HG03108 (cell line): ENCODE data around the gene MIDN.

ENCODE experiments used
- ATAC-seq: cut with Tn5 transposase; IDR thresholded peaks from one replicate; pipeline ENCODE4 v1.9.1; 2021; ENCODE audit warnings: moderate library complexity; ENCODE audit not compliant: unreplicated experiment

MIDN gene

GRCh38 chr19:1257475-1258162, 9.2 kb downstream of the MIDN start:
- ATAC-seq: no peak

GRCh38 chr19:1258163-1258492, 9.7 kb downstream of the MIDN start:
- ATAC-seq: no peak

- ATAC-seq: no peak
Measured at GRCh38 chr19:1258707-1259205, 10.4 kb downstream of the MIDN start.

- ATAC-seq: peak; percentile 22
Measured at GRCh38 chr19:1259206-1259875, 11.0 kb downstream of the MIDN start.

GRCh38 chr19:1259876-1260748, 11.7 kb downstream of the MIDN start:
- ATAC-seq: peak; percentile 7

GRCh38 chr19:1260749-1261537, 12.6 kb downstream of the MIDN start:
- peak; percentile 29 for ATAC-seq

GRCh38 chr19:1261538-1261797, 13.1 kb downstream of the MIDN start:
- no peak for ATAC-seq

- no peak for ATAC-seq
Measured at GRCh38 chr19:1261798-1262622, 13.6 kb downstream of the MIDN start.

- no peak for ATAC-seq
Measured at GRCh38 chr19:1262623-1263123, 14.3 kb downstream of the MIDN start.

GRCh38 chr19:1263188-1263587, 14.8 kb downstream of the MIDN start:
- no peak for ATAC-seq

- no peak for ATAC-seq
Measured at GRCh38 chr19:1264801-1265614, 16.6 kb downstream of the MIDN start.

- no peak for ATAC-seq
Measured at GRCh38 chr19:1265615-1266128, 17.3 kb downstream of the MIDN start.

- ATAC-seq: peak; percentile 24
Measured at GRCh38 chr19:1266129-1266915, 17.9 kb downstream of the MIDN start.

GRCh38 chr19:1266916-1267476, 18.6 kb downstream of the MIDN start:
- ATAC-seq: peak; percentile 8

GRCh38 chr19:1267477-1268225, 19.3 kb downstream of the MIDN start:
- ATAC-seq: no peak

- ATAC-seq: no peak
Measured at GRCh38 chr19:1268226-1269064, 20.1 kb downstream of the MIDN start.
